UCSD-AML1 (cell line): Measurements from ENCODE around the gene DCC.
A peak's percentile ranks its signal among the peaks of the same experiment; 100 is the strongest.

Experiments
- DNase-seq: peaks from one replicate; lab custom pipeline; 2025; ENCODE audit not compliant: unreplicated experiment; lab: John Stamatoyannopoulos, UW

DCC gene

GRCh38 chr18:53147472-53147871 lies 807.5 kb downstream of the DCC start:
- DNase-seq: no peak

- DNase-seq: no peak
Measured at GRCh38 chr18:53148123-53148522, 808.1 kb downstream of the DCC start.

- DNase-seq: no peak
Measured at GRCh38 chr18:53152476-53152875, 812.5 kb downstream of the DCC start.

GRCh38 chr18:53153281-53153680 lies 813.3 kb downstream of the DCC start:
- peak; percentile 7 for DNase-seq

- no peak for DNase-seq
Measured at GRCh38 chr18:53153800-53154199, 813.8 kb downstream of the DCC start.

GRCh38 chr18:53165770-53166169 lies 825.8 kb downstream of the DCC start:
- no peak for DNase-seq

- no peak for DNase-seq
Measured at GRCh38 chr18:53169346-53169745, 829.3 kb downstream of the DCC start.

- DNase-seq: no peak
Measured at GRCh38 chr18:53191634-53192033, 851.6 kb downstream of the DCC start.

GRCh38 chr18:53193870-53194269 lies 853.9 kb downstream of the DCC start:
- DNase-seq: no peak

- no peak for DNase-seq
Measured at GRCh38 chr18:53219853-53220252, 879.9 kb downstream of the DCC start.

GRCh38 chr18:53224128-53224778 lies 884.3 kb downstream of the DCC start:
- DNase-seq: no peak

GRCh38 chr18:53225567-53226325 lies 885.7 kb downstream of the DCC start:
- no peak for DNase-seq

- no peak for DNase-seq
Measured at GRCh38 chr18:53234610-53235009, 894.6 kb downstream of the DCC start.

GRCh38 chr18:53241161-53241560 lies 901.2 kb downstream of the DCC start:
- DNase-seq: no peak

GRCh38 chr18:53253789-53254188 lies 913.8 kb downstream of the DCC start:
- DNase-seq: no peak

GRCh38 chr18:53254265-53254664 lies 914.3 kb downstream of the DCC start:
- DNase-seq: no peak

GRCh38 chr18:53261241-53261640 lies 921.2 kb downstream of the DCC start:
- no peak for DNase-seq

GRCh38 chr18:53266850-53267249 lies 926.9 kb downstream of the DCC start:
- no peak for DNase-seq

GRCh38 chr18:53268455-53268854 lies 928.5 kb downstream of the DCC start:
- no peak for DNase-seq

- DNase-seq: no peak
Measured at GRCh38 chr18:53281406-53281805, 941.4 kb downstream of the DCC start.

- no peak for DNase-seq
Measured at GRCh38 chr18:53283708-53284107, 943.7 kb downstream of the DCC start.

- DNase-seq: no peak
Measured at GRCh38 chr18:53305461-53305860, 965.5 kb downstream of the DCC start.

- DNase-seq: no peak
Measured at GRCh38 chr18:53319628-53320027, 979.6 kb downstream of the DCC start.
